CD4-positive, alpha-beta T cell treated with Interleukin-12 subunit alpha and Interleukin-12 subunit beta, for 1 hour (primary cell): ENCODE measurements around the gene INPP5D.

Experiments used
- DNase-seq: peaks from one replicate; pipeline ENCODE4 v3.0.0-alpha.2; 2020

INPP5D gene

GRCh38 chr2:233218836-233219235 is 158.7 kb downstream of the INPP5D start:
- no peak for DNase-seq

- no peak for DNase-seq
Observed at GRCh38 chr2:233219848-233220247, 159.7 kb downstream of the INPP5D start.

DNA sequence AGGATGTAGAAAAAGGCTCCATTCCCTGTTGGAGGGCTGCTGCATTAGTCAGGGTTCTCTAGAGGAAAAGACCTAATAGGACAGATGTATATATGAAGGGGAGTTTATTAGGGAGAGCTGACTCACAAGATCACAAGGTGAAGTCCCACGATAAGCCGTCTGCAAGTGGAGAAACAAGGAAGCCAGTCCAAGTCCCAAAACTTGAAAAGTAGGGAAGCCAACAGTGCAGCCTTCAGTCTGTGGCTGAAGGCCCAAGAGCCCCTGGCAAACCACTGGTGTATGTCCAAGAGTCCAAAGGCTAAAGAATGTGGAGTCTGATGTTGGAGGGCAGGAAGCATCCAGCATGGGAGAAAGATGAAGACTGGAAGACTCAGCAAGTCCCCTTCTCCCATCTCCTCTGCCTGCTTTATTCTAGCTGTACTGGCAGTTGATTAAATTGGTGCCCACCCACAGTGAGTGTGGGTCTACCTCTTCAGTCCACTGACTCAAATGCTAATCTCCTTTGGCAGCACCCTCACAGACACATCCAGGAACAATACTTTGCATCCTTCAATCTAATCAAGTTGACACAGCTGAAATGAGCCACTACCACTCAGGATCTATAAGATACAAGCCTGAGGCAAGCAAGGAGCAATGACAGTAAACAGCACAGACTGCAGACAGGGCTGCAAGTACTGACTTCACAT is 161.4 kb downstream of the INPP5D start:
- no peak for DNase-seq

- no peak for DNase-seq
Observed at GRCh38 chr2:233223059-233223894, 163.1 kb downstream of the INPP5D start.

DNA sequence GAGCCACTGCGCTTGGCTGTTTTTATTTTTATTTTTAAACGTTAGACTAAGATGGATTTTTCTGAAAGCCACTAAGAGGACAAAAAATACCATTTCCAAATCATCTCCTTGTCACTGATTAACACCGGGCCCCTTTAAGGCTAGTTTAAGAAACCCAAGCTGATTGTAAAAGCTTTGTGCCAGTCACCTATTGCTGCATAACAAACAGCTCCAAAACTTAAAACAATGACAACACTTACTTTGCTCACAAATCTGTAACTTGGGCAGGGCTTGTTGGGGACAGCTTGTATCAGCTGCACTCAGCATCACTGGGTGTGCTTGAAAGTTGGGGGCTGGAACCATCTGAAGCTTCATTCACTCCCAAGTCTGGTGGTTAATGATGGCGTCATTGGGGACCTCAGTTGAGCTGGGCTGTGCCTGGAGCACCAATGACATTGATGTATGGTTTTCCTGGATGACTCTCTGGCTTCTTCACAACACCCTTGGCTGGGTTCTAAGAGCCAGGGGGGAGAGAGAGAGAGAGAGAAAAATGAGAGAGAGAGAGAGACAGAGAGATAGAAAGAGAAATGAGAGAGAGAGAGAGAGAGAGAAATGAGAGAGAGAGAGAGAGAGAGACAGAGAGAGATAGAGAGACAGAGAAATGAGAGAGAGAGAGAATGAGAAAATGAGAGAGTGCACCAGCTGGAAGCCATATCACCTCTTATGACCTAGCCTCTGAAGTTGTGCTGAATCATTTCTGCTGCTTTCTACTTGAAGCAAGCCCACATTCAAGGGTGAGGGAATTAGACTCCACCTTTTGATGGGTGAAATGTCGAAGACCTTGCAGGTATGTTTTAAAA is 165.3 kb downstream of the INPP5D start:
- DNase-seq: no peak

DNA sequence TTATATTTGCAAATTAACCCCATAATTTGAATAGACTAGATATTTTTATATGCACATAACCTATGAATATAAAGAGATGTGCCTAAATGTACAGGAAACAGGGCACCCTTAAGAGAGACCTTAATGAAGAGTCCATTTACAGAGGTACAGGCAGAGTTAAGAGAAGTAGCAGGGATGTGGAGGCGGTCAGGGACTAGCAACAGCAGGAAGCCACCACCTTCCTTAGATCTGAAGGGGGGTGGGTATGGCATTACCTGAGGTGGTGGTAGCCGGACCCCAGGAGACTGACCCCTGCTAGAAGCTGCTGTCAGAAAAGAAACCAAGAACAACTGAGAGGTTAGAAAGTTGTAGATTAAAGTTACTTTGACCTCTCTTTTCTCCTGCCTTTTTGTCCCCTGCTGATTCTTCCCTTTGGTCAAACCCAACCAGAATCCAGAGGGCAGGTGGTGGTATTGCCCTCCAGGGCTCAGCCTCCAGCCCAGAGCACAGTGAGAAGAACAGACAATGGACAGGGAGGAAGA is 166.4 kb downstream of the INPP5D start:
- no peak for DNase-seq

DNA sequence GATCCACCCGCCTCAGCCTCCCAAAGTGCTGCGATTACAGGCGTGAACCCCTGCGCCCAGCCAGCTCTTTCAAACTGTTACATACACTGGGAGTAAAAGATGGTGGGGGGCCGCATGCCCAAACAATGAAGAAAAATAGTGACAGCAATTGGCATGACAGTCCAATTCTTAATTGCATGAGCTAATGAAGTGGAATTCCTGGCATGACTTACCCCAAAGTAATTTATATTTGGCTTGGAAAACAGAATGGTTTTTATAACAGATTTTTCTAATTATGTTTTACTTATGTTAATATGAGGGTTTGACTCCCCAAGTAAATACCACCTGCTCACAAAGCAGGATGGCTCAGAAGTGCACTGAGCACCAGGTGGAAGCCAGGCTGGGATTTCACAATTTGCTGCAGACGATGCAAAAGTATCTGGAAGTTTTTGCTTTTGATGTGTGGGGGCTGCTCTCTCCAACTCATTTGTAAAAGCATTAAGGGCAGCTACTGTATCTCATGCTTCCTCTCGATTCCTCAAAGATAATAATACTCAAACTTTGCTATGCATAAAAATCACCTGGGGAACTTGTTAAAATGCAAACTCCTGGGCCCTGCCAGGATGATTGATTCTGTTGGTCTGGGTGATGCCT is 167.3 kb downstream of the INPP5D start:
- no peak for DNase-seq

GRCh38 chr2:233228376-233228775 is 168.2 kb downstream of the INPP5D start:
- no peak for DNase-seq

DNA sequence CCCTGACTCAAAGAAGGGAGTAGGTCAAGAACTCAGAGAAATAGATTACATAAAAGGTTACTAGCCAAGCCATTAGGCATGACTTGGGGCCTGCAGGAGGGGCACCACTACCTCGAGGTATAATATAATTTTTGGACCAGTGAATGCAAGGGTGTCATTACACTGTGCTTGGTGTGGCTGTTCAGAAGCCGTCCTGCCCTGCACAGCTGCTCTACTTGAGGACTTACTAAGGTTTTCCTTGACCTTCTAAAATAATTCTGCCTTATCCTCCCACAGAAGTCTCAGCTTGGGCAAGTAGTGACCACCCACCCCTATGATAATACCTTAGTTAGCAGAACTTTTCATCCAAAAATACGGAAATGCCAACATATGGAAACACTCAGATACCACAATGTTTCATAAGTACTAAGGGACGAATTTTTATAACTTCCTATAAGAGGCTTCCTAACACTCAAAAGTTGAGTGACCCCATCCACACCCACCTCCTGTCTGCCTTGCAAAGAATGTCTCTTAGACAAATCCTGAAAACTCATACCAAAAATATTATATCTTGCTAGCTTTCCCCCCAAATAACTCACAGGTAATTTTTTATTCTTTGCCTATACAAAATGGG is 173.6 kb downstream of the INPP5D start:
- no peak for DNase-seq

DNA sequence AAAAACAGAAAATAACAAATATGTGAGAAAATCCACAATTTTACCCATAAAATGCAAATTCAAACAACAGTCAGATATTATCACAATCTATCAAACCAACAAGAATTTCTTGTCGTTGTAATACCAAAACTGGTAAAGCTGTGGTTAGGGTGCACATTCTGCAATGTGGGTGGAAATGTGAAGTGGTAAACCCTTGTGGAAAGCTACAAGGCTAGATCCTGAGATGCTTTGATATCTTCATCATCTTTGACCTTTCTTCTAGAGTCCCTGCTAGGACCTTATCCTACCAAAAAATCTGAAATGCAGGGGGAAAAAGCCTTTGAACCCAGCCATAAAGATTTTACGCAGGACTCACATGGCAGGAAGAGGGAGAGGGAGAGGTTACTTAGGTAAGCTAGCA is 174.1 kb downstream of the INPP5D start:
- no peak for DNase-seq

DNA sequence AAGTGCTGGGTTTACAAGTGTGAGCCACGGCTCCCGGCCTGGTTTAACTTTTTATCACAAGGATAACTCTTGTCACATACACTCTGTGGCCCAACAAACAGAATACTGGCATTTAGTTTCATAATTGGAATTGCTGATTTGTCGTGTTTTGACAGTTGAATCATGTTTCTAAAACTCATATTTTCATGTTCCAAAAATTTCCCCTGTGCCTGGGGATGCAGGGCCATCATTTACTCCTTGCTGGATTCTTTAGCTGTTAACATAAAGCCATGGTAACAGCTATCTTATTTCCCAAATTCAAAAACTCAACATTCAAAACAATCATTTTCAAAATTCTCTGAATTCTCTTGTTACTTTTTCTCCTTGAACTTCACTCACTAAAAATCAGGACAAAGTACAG is 174.9 kb downstream of the INPP5D start:
- DNase-seq: no peak

GRCh38 chr2:233235977-233236376 is 175.8 kb downstream of the INPP5D start:
- DNase-seq: no peak

DNA sequence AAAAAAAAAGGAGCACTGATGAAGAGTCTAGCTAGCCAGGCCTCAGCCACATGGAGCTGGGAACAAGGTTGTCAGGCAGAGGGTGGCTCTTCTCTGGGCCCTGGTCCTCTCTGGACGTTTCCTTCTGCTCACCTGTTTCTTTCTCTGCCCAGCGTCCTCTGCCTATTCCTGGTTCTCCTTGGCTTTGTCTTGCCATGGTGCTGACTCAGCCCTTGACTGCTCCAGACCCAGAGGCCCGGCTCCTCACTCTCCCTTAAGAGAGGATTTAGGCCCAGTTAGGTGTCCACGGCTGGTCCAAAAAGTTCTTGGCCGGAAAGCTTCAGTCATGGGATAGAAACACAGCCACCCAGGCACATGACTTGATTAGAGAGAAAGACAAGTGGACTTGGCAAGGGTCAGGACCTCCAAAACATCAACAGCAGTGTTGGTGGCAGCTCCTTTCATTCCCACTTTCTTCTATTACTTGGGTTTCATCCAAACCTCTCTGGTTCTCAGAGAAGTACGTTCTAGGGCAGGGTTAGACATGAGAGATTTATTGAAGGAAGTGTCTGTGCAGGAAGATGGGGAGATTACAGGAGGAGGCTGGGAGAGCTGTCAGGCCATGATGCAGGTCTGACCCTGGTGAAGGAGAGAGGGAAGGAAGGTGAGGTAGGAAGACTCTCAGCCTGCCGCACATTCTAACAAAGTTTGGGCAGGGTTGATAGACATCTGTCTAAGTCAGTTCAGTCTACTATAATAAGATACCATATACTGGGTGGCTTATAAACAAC is 176.9 kb downstream of the INPP5D start:
- DNase-seq: no peak

- DNase-seq: peak; percentile 66
Observed at GRCh38 chr2:233240897-233241296, 180.8 kb downstream of the INPP5D start.

GRCh38 chr2:233241803-233242202 is 181.7 kb downstream of the INPP5D start:
- no peak for DNase-seq

DNA sequence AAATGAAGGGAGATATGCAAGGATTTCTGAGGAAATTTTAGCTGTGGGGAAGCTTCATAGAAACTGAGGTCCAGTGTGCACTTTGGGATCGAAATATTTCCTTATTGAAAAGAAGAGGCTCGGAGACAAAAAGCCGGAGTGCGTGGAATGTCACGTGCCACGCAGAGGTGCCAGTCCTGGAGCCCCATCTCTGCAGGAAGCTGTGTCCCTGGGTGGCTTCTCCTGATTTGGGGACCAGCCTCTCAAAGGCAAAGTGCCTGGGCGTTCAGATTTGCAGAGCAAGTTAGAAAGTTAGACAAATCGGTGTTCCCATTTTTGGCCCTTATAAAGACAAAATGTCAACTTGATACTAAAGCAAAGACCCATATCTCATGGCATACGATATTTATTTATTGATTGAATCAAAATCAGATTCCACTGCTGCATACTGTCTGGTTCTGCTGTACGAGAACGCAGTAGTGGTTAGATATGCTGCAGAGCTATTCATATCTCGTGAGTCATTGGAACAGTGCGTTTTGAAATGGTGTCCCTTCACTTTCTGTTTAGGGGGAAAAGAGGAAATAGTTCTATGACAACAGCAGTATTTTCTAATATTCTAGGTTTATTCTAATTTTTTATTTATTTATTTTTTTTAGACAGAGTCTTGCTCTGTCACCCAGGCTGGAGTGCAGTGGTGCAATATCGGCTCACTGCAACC is 182.2 kb downstream of the INPP5D start:
- DNase-seq: no peak

GRCh38 chr2:233243348-233243747 is 183.2 kb downstream of the INPP5D start:
- no peak for DNase-seq

- DNase-seq: no peak
Observed at GRCh38 chr2:233244818-233245217, 184.7 kb downstream of the INPP5D start.

GRCh38 chr2:233245406-233245805 is 185.3 kb downstream of the INPP5D start:
- DNase-seq: no peak

DNA sequence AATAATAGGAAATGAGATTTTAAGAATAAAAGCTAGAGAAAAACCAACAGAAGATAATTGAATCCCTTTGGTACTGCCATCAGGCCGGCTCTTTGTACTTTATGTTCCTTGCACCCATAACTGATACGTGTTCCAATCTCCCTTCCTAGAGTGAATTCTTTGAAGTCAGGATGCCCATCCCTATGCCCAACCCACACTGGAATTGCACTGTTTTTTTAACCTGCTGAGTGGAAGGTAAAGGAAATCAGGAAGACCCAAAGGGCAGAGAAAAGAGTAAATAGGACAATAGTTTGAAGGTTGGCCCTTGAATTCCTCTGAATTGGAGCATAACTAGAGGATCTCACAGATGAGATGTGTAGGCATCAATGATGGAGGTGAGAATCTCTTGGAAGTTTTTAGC is 187.0 kb downstream of the INPP5D start:
- DNase-seq: no peak

- DNase-seq: peak; percentile 65
Observed at GRCh38 chr2:233247744-233248143, 187.6 kb downstream of the INPP5D start.
